KMS-11 (cell line): ENCODE measurements around the gene LCN10.

Source experiments
- H2AFZ ChIP-seq: fragments of 200-600 bp; sonication (generic); 2 replicates; pipeline ENCODE4 v1.6.1; 2016; ENCODE audit warnings: antibody characterized with exemption, mixed run types, low read depth
- H3K27ac ChIP-seq: fragments of 200-600 bp; sonication (generic); 2 replicates; pipeline ENCODE4 v1.6.1; 2016; ENCODE audit warnings: mild to moderate bottlenecking, mixed run types
- H3K27me3 ChIP-seq: fragments of 200-600 bp; sonication (generic); 2 replicates; pipeline ENCODE4 v1.6.1; 2017; ENCODE audit warnings: mild to moderate bottlenecking, low read depth, mixed run types, moderate library complexity; ENCODE audit not compliant: insufficient read depth
- H3K36me3 ChIP-seq: fragments of 200-600 bp; sonication (generic); 2 replicates; pipeline ENCODE4 v1.6.1; 2017; ENCODE audit warnings: mild to moderate bottlenecking, mixed run types; ENCODE audit not compliant: insufficient read depth
- H3K4me1 ChIP-seq: fragments of 200-600 bp; sonication (generic); 2 replicates; pipeline ENCODE4 v1.6.1; 2016; ENCODE audit warnings: mild to moderate bottlenecking, low read depth, mixed run types; ENCODE audit not compliant: poor library complexity, severe bottlenecking
- H3K4me2 ChIP-seq: fragments of 200-600 bp; sonication (generic); 2 replicates; pipeline ENCODE4 v1.7.0; 2016; ENCODE audit warnings: mild to moderate bottlenecking, mixed run types
- H3K4me3 ChIP-seq: fragments of 200-600 bp; sonication (generic); IDR thresholded peaks from 2 replicates; pipeline ENCODE4 v1.6.1; 2017; ENCODE audit warnings: low read depth, low read length, mixed read lengths; ENCODE audit not compliant: insufficient read depth
- H3K79me2 ChIP-seq: fragments of 200-600 bp; sonication (generic); 2 replicates; pipeline ENCODE4 v1.6.1; 2016; ENCODE audit warnings: low read depth, mixed run types; ENCODE audit not compliant: insufficient read depth
- H3K9ac ChIP-seq: fragments of 200-600 bp; sonication (generic); 2 replicates; pipeline ENCODE4 v1.6.1; 2016; ENCODE audit warnings: mild to moderate bottlenecking, mixed run types
- H4K20me1 ChIP-seq: fragments of 200-600 bp; sonication (generic); 2 replicates; pipeline ENCODE4 v1.6.1; 2016; ENCODE audit warnings: mild to moderate bottlenecking, mixed run types; ENCODE audit not compliant: insufficient read depth
- TF ChIP-seq, protein P1 (sequence below): fragments of 200-600 bp; sonication (generic); conservative IDR thresholded peaks from 2 replicates; pipeline ENCODE4 v1.6.1; 2017; ENCODE audit warnings: low read depth, mild to moderate bottlenecking, antibody characterized with exemption, low read length, moderate library complexity, mixed read lengths

LCN10 gene

DNA sequence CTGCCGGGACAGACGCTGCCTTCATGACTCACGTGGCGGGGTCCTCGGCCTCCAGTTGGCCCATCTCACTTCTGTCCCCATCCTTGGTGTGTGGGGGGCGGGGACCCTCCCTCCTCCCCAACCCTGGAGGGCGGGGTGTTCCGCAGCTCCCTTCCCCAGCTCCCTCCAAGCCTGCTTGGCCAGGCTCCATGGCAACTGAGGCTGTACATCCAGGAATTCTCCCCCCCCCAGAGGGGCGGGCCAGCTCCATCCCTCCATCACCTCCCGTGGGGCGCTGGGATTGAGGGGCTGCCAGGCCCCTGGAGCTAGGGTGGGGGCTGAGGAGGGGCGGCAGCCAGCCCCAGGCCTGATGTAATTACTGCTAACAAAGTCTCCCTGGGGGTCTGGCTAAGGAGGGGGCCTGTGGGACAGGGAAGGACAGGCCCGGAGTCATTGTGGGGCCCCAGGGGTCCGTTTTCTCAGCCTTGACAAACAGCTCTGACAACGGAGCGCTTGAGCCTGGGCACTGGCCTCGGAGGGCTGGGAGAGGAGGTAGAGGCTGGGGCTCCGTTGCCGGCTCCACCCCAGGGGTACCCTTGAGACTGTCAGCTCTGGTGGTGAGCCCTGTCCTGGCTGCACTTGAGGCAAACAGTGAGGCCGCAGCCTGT, 22.4 kb downstream of the LCN10 start:
- Histone ChIP-seq H3K27me3 (no peaks in the 10 kb centered on the region), H2AFZ (no peak overlapping the region), H3K27ac (no peak overlapping the region), H3K4me1 (peaks cover 2% of the 10 kb centered on the region), H3K36me3 (no peaks in the 10 kb centered on the region; the same call in 1 of the 2 replicates), H3K4me2 (no peak overlapping the region), H3K9ac (no peak overlapping the region), H3K79me2 (peaks cover 2% of the 10 kb centered on the region; the same call in 1 of the 2 replicates), H3K4me3 (no peak overlapping the region), H4K20me1 (peaks cover 16% of the 10 kb centered on the region)
- TF ChIP-seq, protein P1, sequence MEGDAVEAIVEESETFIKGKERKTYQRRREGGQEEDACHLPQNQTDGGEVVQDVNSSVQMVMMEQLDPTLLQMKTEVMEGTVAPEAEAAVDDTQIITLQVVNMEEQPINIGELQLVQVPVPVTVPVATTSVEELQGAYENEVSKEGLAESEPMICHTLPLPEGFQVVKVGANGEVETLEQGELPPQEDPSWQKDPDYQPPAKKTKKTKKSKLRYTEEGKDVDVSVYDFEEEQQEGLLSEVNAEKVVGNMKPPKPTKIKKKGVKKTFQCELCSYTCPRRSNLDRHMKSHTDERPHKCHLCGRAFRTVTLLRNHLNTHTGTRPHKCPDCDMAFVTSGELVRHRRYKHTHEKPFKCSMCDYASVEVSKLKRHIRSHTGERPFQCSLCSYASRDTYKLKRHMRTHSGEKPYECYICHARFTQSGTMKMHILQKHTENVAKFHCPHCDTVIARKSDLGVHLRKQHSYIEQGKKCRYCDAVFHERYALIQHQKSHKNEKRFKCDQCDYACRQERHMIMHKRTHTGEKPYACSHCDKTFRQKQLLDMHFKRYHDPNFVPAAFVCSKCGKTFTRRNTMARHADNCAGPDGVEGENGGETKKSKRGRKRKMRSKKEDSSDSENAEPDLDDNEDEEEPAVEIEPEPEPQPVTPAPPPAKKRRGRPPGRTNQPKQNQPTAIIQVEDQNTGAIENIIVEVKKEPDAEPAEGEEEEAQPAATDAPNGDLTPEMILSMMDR, result no peak

DNA sequence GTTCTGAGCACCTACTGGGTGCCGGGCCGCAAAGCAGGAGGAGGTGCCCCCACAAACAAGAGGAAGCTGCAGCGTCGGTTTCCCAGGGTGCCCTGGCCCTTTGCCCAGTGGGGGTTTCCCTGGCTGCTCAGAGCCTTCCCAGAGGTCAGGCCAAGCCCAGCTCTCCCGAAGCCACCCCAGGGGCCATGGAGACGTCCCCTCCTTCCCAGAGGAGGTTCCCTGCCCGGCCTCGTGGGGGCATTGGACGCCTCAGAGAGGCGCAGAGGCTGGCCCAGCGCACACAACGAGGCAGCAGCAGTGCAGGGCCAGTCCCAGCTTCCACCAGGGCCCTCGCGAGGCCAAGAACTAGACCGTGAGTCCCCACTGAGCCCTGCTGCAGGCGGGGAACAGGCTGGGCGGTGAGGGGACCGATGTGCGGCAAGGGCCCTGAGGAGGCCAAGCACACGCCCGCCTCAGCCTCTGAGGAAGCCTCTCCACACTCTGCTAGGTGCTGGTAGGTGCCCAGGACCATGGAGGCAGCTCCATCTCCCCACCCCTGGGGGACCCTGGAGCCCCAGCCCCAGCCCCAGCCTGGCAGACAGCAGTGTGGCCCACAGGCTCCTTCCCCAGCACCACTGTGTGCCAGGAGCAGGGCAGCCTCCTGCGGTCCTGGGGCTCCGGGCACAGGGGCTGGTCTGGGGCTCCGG, 23.4 kb downstream of the LCN10 start:
- Histone ChIP-seq H3K4me2 (no peak overlapping the region), H2AFZ (no peak overlapping the region), H3K9ac (no peak overlapping the region), H3K36me3 (no peaks in the 10 kb centered on the region), H3K27ac (no peak overlapping the region), H4K20me1 (peaks cover 6% of the 10 kb centered on the region), H3K4me3 (no peak overlapping the region), H3K27me3 (no peaks in the 10 kb centered on the region), H3K79me2 (no peaks in the 10 kb centered on the region), H3K4me1 (peaks cover 6% of the 10 kb centered on the region)
- TF ChIP-seq, protein P1, result no peak

DNA sequence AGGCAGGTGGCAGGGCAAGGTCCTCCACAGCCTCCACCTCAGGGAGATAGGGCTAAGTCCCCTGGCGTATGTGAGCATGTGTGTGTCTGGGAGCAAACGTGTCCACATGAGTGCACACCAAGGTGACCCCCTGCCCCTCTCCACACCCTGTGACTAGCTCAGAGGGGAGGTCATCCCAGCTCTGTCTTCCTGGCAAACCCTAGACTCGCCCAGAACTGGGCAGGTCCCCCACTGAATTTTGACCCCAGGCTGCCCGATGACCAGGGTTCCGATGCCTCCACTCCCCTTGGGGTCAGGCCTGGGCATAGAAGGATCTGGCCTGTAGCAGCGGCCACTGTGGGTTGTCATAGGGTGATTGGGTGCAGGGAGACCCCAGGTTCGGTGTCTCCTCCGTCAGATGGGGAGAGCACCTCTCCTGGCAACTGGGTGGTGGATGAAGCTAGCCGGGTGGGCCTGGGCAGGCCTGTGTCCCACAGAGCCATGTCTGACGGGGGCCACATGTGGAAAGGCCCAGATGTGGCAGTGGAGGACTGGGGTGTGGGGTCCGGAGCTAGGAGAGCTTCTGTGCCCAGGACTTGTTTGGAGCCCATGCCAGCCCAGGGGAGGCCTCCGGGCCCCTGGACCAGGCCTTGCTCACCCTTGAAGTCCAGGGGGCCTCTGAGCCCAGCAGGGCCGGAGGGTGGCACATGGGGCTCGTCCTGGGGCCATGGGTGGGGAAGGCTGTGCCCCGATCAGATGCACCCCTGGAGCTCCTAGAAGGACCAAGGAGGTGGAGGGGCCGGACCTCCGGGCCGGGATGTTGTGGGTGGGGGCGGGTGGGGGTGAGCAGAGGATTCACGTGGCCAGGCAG, 24.2 kb downstream of the LCN10 start:
- no peak overlapping the region for H3K4me3 ChIP-seq
- H3K9ac ChIP-seq, result no peak overlapping the region
- no peaks in the 10 kb centered on the region for H3K79me2 ChIP-seq
- H2AFZ ChIP-seq, result no peak overlapping the region
- H4K20me1 ChIP-seq, result 0 out of 2 replicates have a peak, but pooled peaks cover under 1% of the 10 kb centered on the region
- no peaks in the 10 kb centered on the region for H3K36me3 ChIP-seq
- no peaks in the 10 kb centered on the region for H3K27me3 ChIP-seq
- H3K4me1 ChIP-seq, result peaks cover 12% of the 10 kb centered on the region
- H3K27ac ChIP-seq, result no peak overlapping the region
- TF ChIP-seq, protein P1, result no peak
- no peak overlapping the region for H3K4me2 ChIP-seq

DNA sequence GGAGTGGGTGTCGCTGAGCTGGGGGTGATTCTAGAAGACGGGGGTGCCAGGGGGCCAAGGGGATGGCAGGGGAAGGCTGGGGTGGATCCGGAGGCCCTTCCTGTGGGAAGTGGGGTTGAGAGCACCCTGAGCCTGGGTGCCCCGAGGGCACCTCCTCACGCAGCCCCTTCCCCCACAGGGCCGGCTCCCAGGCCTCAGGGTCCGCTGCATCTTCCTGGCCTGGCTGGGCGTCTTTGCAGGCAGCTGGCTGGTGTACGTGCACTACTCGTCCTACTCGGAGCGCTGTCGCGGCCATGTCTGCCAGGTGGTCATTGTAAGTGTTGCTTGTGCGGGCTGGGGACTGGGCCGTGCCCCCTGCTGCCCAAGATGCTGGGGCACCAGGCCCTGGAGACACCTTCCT, 25.3 kb downstream of the LCN10 start:
- no peak overlapping the region for H3K4me3 ChIP-seq
- TF ChIP-seq, protein P1, result no peak

More for the DNA sequence above, 25.3 kb downstream of the LCN10 start:
- H3K27ac ChIP-seq, result no peak overlapping the region
- peaks cover 12% of the 10 kb centered on the region for H3K4me1 ChIP-seq
- no peaks in the 10 kb centered on the region for H3K79me2 ChIP-seq
- no peaks in the 10 kb centered on the region for H3K36me3 ChIP-seq
- no peaks in the 10 kb centered on the region for H3K27me3 ChIP-seq
- no peaks in the 10 kb centered on the region for H4K20me1 ChIP-seq
- no peak overlapping the region for H2AFZ ChIP-seq
- H3K4me2 ChIP-seq, result no peak overlapping the region
- no peak overlapping the region for H3K9ac ChIP-seq
